GM18517 (cell line): ENCODE results near the gene SDK1.

Experiments
- ATAC-seq: cut with Tn5 transposase; IDR thresholded peaks from one replicate; pipeline ENCODE4 v1.9.1; 2021; ENCODE audit warnings: mild to moderate bottlenecking, moderate library complexity; ENCODE audit not compliant: unreplicated experiment

The SDK1 gene

DNA sequence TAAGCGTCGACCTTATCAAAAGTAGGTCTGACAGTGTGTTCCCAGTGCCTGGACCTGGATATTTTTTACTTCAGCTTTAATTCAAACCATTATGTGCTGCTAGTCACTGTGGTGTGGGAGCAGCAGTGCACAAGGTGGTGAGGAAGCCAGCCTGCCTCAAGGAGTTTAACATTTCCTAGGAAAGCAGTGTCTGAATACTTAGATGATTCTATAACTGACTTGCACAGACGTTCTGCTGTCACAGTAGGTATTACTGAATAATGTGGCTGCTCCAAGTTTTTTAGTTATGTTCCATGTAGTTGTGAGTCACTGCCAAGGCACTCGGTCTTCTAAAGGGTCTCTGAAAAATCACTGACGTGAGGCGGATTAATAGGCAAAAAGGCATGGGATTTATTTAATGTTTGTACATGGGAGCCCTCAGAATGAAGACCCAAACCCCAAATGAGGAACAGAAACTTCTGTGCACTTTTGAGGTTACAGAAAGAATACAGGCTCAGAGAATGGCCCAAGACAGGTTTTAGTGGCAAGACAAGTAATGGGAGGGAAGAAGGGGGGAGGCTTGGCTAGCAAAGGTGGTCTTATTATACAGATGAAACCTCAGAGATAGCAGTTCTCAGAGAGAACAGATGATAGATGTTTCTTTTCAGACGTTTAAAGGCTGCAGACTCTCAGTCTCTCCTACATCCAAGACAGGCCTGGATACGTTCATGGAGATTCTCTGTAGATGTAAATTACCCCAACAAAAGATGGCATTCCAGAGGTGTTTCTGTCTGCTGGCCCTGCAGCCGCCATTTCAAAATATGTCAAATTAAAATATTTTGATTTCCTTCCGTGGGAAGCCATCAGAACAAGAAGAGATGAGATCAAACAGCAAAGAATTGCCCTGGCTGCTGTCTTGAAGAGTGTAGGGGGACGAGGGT lies 209.3 kb downstream of the SDK1 start:
- no peak for ATAC-seq

DNA sequence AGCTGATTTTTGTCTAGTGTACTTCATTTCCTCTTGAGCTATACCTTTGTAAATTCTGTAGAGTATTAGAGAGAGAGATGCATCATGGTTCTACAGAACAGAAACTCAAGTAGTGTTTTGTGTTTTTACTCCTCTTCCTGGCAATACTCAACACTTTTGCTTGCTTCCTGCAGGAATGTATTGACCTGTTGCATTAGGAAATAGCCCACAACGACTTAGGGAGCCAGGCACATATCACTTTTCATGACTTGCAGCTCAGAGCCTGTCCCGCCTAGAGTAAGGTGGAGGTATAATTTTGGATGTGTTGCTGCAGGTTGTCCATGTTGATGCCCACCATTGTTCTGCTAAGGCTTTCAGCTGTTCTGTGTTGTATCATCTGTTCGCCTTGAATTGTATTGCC lies 216.3 kb downstream of the SDK1 start:
- ATAC-seq = no peak

DNA sequence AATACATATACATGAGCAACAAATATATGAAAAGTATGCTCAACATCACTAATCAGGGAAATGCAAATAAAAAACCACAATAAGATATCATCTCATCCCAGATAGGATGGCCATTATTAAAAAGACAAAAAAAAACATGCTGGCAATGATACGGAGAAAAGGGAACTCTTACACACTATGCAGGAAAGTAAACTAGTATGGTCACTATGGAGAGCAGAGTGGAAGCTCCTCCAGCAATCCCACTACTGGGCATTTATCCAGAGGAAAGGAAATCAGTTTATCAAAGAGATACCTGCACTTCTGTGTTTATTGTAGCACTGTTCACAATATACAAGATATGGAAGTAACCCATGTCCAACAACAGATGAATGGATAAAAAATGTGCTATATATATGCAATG lies 217.5 kb downstream of the SDK1 start:
- ATAC-seq = no peak

DNA sequence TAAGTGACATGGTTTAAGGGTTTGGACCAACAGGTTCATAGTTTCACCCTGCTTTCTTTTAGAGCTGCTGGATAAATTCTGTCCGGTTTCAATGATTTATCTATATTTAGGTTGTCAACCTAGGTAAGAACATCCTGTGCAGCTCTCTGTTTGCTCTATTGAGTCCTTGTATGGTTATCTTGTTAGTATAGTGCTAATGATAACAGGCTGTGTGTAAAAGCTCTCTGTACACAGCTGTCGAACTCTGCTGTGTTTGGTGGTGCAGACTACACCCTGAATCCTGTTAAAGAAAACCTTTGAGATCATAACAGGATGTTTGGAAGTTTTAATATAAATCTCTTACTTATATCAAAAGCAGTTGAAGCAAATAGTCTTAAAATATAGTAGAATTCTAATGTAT lies 219.2 kb downstream of the SDK1 start:
- ATAC-seq = no peak

DNA sequence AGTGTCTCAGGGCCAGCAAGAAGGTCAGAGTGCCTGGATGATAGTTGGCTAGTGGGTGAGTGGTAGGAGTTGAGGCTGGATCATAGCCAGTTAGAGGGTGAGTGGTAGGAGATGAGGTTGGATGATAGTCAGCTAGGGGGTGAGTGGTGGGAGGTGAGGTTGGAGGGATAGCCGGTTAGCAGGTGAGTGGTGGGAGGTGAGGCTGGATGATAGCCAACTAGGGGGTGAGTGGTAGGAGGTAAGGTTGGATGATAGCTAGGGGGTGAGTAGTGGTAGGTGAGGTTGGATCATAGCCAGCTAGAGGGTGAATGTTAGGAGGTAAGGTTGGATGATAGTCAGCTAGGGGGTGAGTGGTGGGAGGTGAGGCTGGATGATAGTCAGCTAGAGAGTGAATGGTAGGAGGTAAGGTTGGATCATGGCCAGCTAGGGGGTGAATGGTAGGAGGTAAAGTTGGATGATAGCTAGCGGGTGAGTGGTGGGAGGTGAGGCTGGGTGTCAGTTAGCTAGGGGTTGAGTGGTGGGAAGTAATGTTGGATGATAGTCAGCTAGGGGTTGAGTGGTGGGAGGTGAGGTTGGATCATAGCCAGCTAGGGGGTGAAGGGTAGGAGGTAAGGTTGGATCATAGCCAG lies 226.6 kb downstream of the SDK1 start:
- no peak for ATAC-seq

DNA sequence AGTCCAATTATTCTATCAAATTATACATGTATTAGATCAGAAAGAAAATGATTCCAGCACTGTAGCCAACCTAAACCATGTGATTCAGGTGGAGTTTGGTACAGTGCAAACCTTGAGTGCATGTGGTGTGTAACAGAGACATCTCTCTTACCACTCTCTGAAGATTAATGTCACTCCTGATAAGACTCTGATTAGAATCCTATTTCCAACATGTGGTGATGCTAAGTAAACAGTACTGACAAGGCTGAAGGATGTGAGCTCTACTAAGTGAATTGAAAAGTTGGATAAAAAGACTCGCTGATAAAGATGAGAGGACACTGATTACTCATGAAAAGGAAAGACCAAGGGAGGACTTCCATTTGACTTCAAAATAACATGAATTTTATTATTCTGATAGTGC lies 232.0 kb downstream of the SDK1 start:
- no peak for ATAC-seq

DNA sequence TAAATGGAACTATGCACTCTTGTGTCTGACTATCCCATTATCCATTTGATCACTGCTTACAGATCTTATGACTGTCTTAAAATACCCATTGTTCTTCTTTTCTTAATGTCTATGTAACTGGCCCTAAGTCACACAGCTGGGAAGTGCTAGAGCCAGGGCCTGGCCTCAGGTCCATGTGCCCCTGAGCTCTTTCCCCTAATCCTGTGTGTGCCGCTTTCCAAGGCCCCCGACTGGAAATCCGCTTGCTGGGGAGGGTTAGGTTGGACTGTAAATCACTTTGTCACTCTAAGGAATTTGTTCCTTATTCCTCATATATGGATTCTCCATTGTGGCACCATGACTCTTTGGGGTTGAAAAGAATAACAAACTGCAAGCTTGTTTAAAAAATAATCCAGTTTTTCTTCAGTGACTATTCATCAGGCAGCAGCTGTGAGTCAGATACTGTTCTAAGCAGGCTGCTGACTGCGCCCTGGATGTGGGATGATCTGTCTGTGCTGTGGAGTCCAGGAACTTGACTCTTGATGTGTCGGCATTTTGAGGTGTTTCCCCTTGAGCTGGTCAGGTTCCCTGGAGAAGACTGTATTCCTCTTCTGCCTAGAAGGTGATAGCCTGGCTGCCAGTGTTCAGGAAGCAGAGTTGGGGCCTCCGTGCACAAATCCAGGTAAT lies 236.3 kb downstream of the SDK1 start:
- no peak for ATAC-seq

DNA sequence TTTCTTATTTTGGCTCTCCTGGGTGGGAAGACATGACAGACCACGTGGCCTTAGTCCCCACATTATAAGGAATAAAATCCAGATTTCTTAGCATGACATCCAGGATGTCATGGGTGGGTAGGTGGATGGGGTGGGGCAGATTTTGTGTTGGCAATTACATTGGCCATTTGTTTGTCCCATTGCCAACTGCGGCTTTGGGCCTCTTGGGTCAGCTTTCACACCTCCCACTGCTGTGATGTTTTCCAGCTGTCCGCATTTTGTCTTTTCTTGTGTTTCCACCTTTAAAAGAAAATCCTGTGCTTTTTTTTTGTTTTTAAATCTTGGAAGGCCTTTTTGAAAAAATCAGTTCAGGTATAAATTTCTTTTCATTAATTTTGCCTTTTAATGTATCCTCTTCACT lies 237.0 kb downstream of the SDK1 start:
- ATAC-seq = no peak

DNA sequence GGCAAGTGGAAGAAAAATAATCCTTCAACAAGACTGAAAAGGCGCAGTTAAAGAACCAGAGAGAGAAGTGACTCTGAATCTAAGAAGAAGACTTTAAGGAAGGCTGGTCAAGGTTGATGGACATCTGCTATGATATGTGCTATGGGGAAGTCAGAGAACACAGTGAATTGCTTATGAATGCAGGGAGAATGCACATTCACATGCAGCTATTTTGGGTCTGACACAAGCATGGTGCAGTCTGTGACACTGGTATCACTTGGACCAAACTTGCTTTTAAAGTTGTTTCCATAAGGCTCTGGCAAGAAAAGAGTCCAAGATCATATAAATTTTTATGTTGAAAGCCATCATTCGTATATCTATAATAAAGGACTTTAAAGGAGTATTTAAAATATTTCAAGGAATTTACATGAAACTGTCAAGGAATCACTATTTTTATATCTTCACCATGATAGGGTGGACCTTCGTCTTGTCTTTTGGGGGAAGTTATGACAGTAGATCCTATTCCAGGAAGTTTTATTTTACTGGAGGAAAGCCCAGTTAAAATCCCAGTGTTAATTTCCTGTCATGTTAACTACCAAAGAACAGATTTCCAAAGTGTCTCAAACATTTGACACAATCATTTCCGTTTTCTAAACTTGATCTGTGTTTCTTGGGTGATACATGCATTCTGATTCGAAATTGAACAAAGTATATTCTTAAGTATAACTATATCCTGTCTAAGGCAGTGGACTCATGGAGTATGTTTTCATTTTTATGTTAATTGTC lies 239.6 kb downstream of the SDK1 start:
- ATAC-seq = no peak

DNA sequence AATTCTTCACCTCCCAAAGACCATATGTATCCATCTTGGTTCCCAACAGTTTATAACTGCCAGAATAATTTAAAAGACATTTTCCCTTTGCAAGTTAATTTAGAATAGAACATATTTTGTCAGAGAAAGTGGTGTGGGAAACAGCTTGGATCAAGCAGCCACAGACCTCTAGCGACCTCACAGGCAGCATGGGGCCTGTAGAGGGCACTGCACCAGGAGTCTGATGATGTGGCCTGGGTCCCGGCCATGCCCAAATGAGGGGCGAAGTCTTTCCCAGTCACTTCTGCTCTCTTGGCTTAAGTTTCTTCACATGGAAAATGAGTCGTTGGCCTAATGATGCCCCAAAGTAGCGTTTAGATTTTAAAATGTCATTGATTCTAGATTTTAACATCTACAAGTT lies 243.2 kb downstream of the SDK1 start:
- no peak for ATAC-seq

DNA sequence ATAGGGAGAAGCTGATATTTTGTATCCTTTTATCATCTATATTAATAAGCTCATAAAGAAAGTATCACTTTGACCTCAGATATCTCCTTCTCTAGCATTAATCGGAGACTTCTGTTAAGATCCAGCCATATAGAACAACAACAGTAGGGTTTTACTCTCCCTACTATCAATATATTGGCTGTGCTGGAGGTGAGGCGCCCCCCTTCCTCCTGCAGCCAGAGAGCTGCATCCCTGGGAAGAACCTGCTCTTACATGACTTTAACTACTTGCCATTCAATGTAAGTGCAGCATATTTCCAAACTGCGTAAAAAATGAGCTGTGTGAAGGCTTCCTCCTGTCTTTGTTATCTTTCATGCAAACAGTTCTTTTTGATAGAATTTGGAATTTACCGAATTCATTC lies 247.8 kb downstream of the SDK1 start:
- ATAC-seq = no peak

DNA sequence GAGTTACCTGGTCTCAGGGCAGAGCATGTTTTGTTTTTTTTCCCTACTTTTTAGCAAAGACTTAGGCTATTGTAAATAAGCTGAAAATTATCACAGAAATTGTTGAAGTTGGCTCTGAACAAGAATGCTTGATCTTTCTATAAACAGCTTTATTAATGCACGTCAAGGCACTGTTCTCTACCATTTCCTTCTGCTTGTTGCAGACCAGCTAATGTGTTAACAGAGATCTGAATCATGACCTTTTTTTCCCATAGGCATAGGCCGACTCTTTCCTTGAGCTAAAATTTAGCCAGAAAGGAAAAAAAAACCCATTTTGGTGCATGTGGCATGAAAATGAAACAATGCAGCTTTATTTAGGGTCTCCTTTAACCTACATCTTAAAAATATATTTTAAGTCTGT lies 248.5 kb downstream of the SDK1 start:
- no peak for ATAC-seq

DNA sequence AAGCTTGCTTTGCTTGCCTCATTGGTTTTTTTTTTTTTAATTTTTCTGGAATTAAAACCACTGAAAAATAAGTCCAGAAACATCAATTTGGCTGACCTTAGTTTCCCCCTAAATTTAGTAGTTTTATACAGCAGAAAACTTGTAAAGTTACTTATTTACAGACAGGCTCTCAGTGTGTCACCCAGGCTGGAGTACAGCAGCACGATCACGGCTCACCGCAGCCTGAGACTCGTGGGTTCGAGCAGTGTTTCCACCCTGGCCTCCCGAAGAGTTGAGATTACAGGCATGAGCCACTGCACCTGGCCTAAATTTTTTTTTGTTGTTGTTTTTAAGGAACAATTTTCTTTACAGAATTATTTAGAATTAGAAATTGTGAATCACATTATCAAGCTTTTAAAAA lies 250.5 kb downstream of the SDK1 start:
- no peak for ATAC-seq

DNA sequence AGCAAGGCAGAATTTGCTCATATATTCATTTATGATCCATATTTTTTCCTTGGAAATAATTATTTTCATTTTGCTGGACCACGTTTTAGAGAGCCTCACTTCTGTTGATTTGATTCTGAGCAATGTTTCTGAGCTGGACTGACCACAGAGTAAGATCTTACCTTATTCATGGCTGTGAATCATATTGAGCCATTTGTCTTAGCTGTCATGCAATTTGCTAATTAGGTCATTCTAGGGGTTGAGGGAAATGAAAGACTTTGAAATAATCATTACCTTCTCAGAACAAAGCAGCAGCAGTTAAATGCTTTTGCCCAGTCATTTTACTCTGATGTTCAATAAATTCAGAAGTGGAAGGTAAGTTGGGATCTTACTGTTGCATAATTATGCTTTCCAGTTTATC lies 251.4 kb downstream of the SDK1 start:
- ATAC-seq = no peak

DNA sequence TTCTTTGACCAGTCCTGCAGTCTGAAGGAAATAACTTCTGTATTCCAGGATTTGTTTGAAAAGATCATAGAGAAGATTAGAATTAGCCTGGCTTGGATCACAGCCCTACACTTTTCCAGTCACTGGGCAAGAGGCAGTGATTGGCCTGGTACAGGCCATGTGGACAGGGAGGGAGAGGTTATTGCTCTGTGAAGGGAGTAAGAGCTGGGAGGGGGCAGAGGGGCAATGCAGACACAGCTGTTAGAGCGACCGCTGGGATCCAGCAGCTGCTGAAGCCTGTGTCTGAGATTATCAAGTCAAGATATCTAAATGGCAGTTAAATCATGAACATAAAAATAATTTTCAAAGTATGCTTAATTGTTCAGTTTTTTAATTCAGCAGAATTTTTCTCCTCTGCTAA lies 257.3 kb downstream of the SDK1 start:
- ATAC-seq = no peak

DNA sequence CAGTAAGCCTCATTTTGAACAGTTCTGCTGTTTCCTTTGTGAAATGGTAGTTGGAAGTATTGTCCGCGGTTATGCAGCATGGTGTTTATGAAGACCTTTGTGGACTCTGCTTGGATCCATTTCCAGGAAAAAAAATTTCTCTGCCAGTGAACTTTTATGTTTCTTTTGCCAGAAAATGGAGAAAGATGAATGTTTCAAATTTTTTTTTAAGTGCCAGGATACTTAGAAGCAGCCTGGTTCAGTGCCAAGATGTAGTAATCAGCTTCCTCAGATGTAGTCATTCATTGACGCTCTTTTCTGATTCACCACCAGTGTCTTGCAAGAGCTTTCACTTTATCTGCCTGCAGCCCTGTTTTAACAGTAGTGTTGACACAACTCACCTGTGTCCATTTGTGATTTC lies 258.2 kb downstream of the SDK1 start:
- ATAC-seq = no peak

DNA sequence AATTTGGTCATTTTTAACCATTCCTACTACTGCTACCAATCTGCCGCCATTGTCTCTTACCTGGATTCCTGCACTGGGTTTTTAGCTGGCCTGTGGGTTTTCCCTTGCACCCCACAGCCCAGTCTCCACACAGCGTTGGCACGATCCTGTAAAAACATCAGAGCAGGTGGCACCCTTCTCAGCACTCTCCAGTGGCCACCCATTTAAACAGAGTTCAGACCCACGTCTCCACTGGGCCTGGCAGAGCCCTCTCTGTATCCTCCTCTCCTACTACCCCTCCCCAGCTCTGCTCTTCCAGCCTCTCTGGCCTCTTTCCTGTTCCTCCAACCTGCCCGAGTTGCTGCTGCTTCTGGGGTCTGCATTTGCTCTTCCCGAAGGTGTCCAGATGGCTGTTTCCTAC lies 259.4 kb downstream of the SDK1 start:
- ATAC-seq = no peak

DNA sequence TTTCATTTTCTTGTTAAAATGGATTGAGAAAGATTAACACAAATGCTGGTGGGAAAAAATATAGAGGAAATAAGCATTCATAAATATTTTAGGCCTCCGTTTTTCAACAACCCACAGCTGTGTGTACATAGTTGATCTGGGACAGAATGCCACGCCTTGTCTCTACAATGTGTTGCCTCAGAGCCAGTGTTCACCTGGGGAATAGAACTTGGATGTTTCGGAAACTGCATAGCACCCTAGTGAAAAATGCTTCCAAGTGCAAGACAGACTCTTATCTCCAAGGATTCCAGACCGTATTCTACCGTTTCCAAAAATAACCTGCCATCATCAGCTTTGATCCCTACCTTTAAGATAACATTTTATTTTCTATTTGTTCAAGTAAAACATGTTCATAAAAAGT lies 260.9 kb downstream of the SDK1 start:
- ATAC-seq = no peak

DNA sequence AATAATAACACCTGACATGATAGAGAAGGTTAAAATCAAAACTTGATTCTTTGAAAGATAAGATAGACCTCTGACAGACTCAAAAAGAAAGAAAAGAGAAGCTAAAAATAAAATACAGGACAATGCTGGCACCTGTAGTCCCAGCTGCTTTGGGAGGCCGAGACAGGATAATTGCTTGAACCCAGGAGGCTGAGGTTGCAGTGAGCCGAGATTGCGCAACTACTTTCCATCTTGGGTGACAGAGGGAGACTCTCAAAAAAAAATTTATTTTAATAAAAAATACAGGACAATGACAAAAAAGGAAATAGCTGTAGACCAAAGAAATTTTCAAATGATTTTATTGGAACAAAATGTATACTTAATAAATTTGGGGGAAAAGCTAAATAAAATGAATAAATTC lies 263.2 kb downstream of the SDK1 start:
- no peak for ATAC-seq

DNA sequence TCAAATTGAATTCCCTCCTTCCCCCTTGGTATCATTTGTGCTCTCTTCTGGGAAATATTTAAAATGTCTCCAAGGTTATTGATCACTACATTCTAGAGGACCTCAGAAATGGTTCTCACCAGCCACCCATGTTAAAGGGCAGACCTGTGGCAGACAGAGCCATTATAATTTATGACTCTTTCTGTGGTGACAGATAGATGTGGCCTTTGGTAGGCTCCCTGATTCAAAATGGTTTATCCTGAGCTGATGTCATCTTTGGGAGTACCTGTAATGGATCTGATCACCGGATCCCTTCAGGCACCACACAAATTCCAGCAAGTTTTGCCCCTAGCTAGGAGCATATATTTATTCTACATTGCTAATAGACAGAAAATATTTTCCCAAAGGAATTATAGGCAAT lies 267.5 kb downstream of the SDK1 start:
- ATAC-seq = no peak

DNA sequence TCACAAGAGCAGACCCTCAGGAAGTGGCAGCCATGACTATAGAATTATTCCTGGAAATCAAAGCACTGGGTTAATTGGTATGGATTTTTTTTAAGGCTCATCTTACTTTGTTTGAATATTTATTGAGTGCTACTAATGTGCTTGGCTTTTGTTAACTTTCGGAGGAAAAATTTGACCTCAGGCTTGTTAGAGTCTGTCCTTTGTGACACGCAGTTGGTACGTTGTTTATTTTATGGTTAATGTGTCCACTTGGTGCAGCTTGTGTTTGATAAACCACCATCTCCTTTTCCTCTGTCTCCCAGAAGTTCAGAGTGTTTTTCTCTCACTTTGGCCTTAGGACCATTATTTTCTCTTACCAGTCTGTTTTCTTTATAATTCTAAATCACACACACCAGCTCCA lies 268.6 kb downstream of the SDK1 start:
- no peak for ATAC-seq
